ENCODE measurements around the gene ADAMTS3. TPM values are rescaled to one million over a fixed set of nuclear protein-coding genes. Genes with fewer than 3 reads are reported as not detected.

Gene ADAMTS3
- total RNA-seq, 4 donors from 2014 or later = 0.37 to 3.6 (median 0.75) TPM

DNA sequence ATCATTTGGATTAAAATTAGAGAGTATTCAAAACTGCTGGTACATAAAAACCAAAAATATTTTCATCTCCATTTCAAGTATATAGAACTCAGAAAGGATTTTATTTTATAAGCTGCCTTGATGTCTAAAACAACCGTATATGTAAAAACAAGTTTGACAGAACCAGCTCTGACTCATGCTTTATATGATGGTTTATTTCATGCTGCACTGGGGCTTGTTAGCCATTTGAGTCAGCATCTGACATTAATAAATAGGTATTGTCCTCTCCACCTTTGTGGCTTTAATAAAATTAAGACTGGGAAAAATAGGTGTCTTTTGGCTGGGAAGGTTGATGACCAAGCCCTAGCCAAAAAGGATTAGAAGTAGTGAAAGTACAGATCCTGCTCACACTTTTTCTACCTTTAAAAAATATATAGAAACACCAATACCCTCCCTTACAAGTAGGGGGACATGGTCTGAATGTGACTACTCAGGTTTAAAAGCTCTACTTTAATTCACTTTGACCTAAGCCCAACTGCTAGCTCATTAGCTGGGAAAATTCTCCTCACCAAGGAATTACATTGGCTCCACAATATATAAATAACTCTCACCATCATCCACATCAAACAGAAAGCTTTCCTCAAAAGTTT is 228.1 kb downstream of the ADAMTS3 start:
- TF ChIP-seq, protein P1, sequence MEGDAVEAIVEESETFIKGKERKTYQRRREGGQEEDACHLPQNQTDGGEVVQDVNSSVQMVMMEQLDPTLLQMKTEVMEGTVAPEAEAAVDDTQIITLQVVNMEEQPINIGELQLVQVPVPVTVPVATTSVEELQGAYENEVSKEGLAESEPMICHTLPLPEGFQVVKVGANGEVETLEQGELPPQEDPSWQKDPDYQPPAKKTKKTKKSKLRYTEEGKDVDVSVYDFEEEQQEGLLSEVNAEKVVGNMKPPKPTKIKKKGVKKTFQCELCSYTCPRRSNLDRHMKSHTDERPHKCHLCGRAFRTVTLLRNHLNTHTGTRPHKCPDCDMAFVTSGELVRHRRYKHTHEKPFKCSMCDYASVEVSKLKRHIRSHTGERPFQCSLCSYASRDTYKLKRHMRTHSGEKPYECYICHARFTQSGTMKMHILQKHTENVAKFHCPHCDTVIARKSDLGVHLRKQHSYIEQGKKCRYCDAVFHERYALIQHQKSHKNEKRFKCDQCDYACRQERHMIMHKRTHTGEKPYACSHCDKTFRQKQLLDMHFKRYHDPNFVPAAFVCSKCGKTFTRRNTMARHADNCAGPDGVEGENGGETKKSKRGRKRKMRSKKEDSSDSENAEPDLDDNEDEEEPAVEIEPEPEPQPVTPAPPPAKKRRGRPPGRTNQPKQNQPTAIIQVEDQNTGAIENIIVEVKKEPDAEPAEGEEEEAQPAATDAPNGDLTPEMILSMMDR (IDR thresholded peaks at IDR 0.05) = no peak
- no peak for TF ChIP-seq POLR2A (IDR thresholded peaks at IDR 0.05)

DNA sequence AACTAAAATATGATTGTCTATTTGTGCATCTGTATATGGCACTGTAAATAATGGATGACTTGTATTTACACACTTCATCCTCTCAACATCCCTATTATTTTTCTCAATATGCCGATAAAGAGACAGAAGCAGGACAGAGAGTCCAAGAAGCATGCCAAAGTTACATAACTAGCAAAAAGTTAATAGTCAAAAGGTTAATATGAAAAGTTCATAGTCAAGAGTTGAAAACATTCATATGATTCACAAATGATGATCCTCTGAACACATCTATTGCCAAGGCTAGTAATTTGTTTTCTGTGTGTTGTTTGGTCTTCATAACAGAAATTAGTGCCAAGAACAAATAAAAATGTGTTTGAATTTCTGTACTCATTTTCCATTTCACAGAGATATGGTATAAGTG is 231.0 kb downstream of the ADAMTS3 start:
- intact Hi-C loops (cut with DNase I; ENCODE audit: low total_unique reads) = no loop called here
- TF ChIP-seq POLR2A (IDR thresholded peaks at IDR 0.05) = no peak
- TF ChIP-seq, protein P1 (IDR thresholded peaks at IDR 0.05) = no peak
- no peak overlapping the region for H3K4me3 ChIP-seq (ENCODE audit: low read depth, poor library complexity, severe bottlenecking)
- no peak for DNase-seq (ENCODE audit: low spot score in 2 of 2)
- WGBS, 2 donors = 50 to 68% methylated on average over 1 of the region's 1 CpG

More for the DNA sequence above, 228.1 kb downstream of the ADAMTS3 start:
- WGBS, 2 donors = 37 to 40% methylated on average over 1 of the region's 1 CpG
- intact Hi-C loops (cut with DNase I; ENCODE audit: low total_unique reads) = no loop called here
- no peak overlapping the region for H3K4me3 ChIP-seq (ENCODE audit: low read depth, poor library complexity, severe bottlenecking)
- DNase-seq (ENCODE audit: low spot score in 2 of 2) = no peak

DNA sequence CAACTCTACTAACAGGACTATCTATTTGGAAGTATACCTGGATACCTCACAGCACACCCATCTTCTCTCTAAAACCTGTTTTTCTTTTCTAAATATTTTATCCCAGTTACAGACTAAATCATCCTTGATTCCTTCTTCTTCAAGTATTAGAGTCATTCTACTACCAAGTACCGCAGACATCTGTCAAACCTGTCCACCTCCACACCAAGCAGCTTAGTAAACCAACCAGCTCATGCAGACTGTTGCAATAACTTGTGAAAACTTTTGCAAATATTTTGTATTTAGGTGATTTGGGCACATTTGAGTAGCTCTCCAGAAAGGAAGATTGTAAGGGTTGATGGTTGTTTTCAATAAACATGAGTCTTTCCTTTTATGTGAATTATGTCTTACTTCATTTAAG is 238.6 kb downstream of the ADAMTS3 start:
- 97 to 100% methylated on average over 1 of the region's 1 CpG for WGBS, 2 donors
- no peak overlapping the region for H3K4me3 ChIP-seq (ENCODE audit: low read depth, poor library complexity, severe bottlenecking)
- TF ChIP-seq, protein P1 (IDR thresholded peaks at IDR 0.05) = no peak
- no peak for TF ChIP-seq POLR2A (IDR thresholded peaks at IDR 0.05)
- intact Hi-C loops (cut with DNase I; ENCODE audit: low total_unique reads) = no loop called here
- DNase-seq (ENCODE audit: low spot score in 2 of 2) = no peak

DNA sequence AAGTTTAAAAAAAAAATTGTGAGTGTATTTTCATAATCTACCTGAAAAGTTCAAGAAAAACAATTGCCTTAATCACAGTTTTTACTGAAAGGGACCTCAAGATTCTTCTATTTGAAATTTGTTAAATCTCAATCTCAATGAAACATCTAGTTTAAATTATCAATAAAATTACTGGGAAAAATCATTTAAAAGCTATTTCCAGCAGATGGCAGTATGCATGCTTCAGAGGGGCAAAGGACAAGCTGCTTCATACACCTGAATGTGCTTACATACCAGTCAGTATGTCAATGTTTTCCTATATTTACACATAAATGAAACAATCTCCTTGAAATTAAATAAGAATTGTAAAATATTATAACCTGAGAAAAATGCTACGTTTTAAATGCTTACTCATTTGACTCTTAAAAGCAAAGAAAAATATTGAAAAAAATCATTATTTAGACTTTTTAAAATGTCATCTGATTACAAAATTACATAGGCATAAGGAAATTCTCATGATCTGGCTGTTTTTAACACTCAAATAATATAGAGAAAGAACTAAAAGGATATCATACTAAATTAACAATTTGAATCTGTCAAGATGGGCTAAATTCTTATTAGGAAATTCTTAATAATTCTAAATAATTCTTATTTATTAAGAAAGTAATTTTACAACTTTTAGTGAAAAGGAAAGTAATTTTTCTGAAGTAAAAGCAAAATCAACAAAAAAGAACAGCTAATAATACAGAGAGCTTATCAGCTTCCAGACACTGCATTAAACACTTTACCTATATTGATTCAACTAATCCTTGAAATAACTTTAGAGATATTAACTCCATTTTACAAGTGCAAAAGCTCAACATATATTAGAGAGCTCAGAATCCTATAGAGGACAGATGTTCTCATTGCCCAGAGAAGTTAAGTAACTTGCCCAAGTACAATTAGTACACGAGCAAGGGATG is 242.1 kb downstream of the ADAMTS3 start:
- no peak for TF ChIP-seq POLR2A (IDR thresholded peaks at IDR 0.05)
- TF ChIP-seq, protein P1 (IDR thresholded peaks at IDR 0.05) = no peak
- no peak overlapping the region for H3K4me3 ChIP-seq (ENCODE audit: low read depth, poor library complexity, severe bottlenecking)
- no peak for DNase-seq (ENCODE audit: low spot score in 2 of 2)
- 50 to 54% methylated on average over 2 of the region's 2 CpGs for WGBS, 2 donors
- intact Hi-C loops (cut with DNase I; ENCODE audit: low total_unique reads) = no loop called here

DNA sequence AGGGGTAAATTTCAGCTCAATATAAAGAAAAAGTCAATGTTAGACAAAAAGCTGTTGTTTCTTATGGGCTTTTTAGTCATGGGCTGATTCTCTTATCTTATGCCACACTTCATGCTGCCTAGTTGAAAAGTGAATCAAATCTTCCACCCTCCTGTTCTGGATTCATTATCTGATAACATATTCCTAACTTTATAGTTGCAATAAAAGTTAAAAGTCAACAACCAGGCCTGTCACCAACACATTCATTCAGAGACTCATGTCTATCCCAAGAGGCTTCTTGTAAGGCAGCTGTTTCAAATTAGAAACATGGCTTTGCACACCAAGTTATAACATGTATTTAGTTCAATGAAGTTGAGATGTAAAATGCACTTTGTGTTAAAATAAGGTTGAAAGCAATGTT is 243.8 kb downstream of the ADAMTS3 start:
- H3K4me3 ChIP-seq (ENCODE audit: low read depth, poor library complexity, severe bottlenecking) = no peak overlapping the region
- no peak for DNase-seq (ENCODE audit: low spot score in 2 of 2)
- intact Hi-C loops (cut with DNase I; ENCODE audit: low total_unique reads) = no loop called here
- TF ChIP-seq POLR2A (IDR thresholded peaks at IDR 0.05) = no peak
- TF ChIP-seq, protein P1 (IDR thresholded peaks at IDR 0.05) = no peak
